Choroid plexus epithelial cell (primary cell): ENCODE measurements around the gene RAB1B.

ENCODE experiments used
- DNase-seq: peaks from one replicate; pipeline ENCODE4 v3.0.0-alpha.2; 2010; ENCODE audit warnings: low read depth
- H3K4me3 ChIP-seq: 2 replicates; pipeline ENCODE4 v1.5.1; 2011; ENCODE audit warnings: low read depth, mild to moderate bottlenecking, control low read depth, low read length, moderate library complexity
- TF ChIP-seq, protein P1 (sequence below): conservative IDR thresholded peaks from 2 replicates; pipeline ENCODE4 v1.5.1; 2011; ENCODE audit warnings: low read depth, mild to moderate bottlenecking, control low read depth, inconsistent platforms, low read length, moderate library complexity

Gene RAB1B

DNA sequence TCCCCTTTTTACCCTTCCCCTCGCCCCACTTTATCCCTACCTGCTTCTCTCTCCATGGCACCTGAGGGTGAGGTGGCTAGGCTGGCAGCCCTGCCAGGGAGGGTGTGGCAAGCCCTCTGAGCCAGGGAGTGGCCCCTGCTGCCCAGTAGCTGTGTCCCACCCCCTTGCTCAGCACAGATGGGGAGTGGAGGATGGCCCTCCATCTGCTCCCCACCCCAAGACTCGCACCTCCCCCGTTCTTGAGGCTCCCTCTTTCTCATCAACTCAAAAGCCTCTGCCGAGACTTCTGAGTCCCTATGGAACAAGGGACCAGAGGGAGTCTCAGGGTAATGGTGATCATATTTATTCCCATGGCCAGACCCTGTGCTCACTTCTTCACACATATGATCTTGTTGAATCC is 24.9 kb downstream of the RAB1B start:
- TF ChIP-seq, protein P1, sequence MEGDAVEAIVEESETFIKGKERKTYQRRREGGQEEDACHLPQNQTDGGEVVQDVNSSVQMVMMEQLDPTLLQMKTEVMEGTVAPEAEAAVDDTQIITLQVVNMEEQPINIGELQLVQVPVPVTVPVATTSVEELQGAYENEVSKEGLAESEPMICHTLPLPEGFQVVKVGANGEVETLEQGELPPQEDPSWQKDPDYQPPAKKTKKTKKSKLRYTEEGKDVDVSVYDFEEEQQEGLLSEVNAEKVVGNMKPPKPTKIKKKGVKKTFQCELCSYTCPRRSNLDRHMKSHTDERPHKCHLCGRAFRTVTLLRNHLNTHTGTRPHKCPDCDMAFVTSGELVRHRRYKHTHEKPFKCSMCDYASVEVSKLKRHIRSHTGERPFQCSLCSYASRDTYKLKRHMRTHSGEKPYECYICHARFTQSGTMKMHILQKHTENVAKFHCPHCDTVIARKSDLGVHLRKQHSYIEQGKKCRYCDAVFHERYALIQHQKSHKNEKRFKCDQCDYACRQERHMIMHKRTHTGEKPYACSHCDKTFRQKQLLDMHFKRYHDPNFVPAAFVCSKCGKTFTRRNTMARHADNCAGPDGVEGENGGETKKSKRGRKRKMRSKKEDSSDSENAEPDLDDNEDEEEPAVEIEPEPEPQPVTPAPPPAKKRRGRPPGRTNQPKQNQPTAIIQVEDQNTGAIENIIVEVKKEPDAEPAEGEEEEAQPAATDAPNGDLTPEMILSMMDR, result no peak
- no peak for DNase-seq
- no peak overlapping the region for H3K4me3 ChIP-seq

DNA sequence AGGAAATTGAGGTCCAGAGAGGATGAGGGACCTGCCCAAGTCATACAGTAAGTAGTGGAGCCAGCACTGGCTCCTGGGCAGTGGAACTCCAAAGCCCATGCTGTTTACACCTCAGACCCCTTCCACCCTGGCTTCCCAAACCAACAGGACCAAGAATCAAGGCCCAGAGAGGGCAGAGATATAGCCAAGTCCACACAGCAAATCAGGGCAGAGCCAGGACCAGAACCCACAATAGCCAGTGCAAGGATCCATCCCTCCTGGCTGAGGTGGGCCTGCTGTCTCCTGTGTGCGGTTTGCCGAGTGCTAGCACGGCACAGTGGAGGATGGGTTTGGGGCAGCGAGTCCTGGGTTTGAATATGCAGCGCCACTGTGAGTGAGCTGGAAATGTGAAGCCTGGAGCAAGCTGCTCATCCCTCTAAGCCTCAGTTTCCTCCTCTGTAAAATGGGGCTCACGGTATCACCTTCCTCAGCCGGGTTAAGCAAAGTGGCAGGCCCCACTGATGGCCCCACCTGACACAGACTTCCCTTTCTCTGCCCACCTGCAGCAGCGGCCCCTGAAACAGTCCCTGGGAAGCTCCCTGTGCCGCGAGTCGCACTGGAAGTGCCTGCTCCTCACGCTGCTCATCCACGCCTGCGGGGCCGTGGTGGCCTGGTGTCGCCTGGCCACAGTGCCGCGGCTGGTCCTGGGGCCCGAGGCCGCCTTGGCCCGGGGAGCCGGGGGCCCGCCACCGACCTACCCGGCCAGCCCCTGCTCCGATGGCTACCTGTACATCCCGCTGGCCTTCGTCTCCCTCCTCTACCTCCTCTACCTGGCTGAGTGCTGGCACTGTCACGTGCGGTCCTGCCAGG is 25.6 kb downstream of the RAB1B start:
- DNase-seq, result no peak
- TF ChIP-seq, protein P1, result no peak
- no peak overlapping the region for H3K4me3 ChIP-seq

DNA sequence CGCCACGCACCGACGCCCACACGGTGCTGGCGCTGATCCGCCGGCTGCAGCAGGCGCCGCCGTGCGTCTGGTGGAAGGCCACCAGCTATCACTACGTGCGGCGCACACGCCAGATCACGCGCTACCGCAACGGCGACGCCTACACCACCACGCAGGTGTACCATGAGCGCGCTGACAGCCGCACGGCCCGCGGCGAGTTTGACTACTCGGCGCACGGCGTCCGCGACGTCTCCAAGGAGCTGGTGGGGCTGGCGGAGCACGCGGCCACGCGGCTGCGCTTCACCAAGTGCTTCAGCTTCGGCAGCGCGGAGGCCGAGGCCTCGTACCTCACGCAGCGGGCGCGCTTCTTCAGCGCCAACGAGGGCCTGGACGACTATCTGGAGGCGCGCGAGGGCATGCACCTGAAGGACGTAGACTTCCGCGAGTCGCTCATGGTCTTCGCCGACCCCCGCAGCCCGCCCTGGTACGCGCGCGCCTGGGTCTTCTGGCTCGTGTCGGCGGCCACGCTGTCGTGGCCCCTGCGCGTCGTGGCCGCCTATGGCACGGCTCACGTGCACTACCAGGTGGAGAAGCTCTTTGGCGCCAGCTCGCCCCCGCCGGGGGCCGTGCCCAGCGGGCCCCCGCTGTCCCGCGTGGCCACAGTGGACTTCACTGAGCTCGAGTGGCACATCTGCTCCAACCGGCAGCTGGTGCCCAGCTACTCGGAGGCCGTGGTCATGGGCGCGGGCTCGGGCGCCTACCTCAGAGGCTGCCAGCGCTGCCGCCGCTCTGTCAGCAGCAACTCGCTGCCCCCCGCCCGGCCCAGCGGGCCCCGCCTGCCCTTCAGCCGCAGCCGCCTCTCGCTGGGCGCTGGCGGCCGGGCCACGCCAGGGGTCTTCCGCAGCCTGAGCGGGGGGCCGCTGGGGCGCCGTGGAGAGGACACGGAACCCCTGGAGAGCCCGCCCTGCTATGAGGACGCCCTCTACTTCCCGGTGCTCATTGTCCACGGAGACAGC is 26.5 kb downstream of the RAB1B start:
- no peak for DNase-seq
- TF ChIP-seq, protein P1, result no peak
- no peak overlapping the region for H3K4me3 ChIP-seq

DNA sequence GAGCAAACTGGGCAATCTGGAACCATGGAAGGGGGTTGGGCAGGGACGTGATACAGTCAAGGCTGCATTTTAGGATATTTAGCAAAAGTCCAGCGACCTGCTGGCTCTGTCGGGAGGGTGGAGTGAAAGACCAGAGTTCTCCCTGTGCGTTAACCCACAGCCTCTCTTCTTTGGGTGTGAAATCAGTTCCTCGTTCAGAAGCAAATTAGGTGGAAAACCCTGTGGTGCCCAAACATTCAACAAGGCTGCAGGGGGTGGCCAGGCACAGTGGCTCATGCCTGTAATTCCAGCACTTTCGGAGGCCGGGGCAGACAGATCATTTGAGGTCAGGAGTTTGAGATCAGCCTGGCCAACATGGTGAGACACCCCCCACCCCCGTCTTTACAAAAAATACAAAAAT is 29.2 kb downstream of the RAB1B start:
- TF ChIP-seq, protein P1, result no peak
- H3K4me3 ChIP-seq, result no peak overlapping the region
- DNase-seq, result no peak

DNA sequence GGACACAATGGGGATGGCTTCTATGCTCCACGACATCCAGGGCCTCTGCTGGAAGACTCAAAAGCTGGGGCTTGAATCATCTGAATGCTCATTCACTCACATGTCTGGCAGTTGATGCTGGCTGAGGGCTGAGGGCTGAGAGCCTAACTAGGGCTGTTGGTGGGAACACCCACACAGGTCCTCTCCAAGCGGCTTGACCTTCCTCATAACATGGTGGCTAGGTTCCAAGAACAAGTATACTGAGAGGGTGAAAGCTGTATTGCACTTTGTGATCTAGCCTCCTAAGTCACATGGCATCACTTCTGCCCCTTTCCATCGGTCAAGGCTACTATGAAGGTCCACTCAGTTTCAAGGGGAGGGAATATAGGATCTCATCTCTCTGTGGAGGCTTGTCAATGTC is 30.7 kb downstream of the RAB1B start:
- no peak for DNase-seq
- H3K4me3 ChIP-seq, result no peak overlapping the region
- TF ChIP-seq, protein P1, result no peak

- H3K4me3 ChIP-seq, result no peak overlapping the region
- TF ChIP-seq, protein P1, result no peak
- DNase-seq, result no peak
Observed at GRCh38 chr11:66302656-66303055, 34.2 kb downstream of the RAB1B start.
